Non-pigmented ciliary epithelial cell (primary cell): Measurements from ENCODE around the gene BMP8A.
"Not testable (repeated sequence)": the region's sequence is repeated elsewhere in the genome, so short reads cannot be mapped to it uniquely, and the experiment has no call there.

Source experiments
- DNase-seq: peaks from one replicate; pipeline ENCODE4 v3.0.0-alpha.2; 2010; ENCODE audit warnings: low read depth

The BMP8A gene, protein sequence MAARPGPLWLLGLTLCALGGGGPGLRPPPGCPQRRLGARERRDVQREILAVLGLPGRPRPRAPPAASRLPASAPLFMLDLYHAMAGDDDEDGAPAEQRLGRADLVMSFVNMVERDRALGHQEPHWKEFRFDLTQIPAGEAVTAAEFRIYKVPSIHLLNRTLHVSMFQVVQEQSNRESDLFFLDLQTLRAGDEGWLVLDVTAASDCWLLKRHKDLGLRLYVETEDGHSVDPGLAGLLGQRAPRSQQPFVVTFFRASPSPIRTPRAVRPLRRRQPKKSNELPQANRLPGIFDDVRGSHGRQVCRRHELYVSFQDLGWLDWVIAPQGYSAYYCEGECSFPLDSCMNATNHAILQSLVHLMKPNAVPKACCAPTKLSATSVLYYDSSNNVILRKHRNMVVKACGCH

DNA sequence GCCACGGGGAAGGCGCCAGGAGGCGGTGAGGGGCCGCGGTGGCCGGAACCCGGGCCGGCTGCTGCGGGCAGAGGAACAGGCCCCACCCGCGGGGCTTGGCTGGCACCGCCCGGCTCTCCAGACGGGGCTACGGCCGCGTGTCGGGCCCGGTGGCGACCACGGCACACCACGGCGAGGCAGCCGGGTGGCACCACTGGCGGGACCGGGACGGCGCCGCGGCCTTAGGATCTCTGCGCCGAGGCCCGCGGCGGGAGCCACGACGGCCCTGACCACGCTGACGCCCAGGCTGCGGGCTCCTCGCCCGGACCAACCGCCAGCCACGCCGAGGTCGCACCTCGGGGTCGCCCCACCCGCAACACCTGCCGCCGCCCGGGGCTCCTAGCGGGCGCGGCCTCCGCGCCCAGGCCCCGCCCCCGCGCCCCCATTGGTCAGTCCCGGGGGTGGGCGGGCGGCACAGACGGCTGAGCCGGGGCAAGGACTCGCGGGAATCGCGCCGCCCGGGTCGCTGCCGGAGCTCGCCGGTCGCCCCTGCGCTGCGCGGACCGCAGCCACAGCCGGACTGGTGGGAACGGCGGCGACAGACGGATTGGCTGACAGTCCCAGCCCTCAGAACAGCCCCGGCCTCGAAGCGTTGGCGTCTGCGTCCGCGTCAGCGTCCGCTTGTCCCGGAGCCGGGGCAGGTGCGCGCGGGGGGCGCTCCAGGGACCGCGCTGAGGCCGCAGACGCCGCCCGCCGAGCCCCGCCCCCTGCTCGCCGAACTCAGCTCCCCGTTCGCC, at the start of gene BMP8A:
BMP8A (plus strand) TSS at position 491 of the 776 bp plus-strand sequence. CDS start 356 bp downstream, outside the sequence.
- DNase-seq: no peak

DNA sequence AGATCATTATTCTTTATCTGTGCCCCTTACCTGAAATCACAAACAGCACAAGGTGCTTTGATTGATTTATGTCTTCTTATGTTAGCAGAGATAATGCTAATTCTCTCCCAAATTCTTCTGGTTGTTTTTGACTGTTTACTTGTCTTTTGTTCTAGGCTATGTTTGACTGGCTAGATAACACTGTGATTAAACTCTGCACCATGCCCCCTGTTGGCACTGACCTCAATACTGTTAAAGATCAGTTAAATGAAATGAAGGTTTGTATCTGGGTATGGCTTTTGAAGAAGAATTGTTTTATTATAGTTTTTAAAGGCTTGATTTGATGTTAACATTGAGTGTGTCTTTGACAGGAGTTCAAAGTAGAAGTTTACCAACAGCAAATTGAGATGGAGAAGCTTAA, 49.6 kb upstream of the BMP8A start:
- no peak for DNase-seq

DNA sequence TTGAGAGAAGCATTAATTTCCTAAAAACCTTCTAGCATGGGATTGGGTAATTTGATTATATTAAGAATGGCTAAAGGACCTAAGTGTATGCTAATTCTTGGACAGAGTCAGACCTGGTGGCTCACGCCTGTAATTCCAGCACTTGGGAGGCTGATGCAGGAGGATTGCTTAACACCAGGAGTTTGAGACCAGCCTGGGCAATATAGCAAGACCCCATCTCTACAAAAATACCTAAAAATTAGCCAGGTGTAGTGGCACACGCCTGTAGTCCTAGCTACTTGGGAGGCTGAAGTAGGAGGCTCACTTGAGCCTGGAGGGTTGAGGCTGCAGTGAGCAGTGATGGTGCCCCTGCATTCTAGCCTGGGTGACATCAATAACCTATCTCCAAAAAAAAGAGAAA, 45.9 kb upstream of the BMP8A start:
- DNase-seq: no peak

DNA sequence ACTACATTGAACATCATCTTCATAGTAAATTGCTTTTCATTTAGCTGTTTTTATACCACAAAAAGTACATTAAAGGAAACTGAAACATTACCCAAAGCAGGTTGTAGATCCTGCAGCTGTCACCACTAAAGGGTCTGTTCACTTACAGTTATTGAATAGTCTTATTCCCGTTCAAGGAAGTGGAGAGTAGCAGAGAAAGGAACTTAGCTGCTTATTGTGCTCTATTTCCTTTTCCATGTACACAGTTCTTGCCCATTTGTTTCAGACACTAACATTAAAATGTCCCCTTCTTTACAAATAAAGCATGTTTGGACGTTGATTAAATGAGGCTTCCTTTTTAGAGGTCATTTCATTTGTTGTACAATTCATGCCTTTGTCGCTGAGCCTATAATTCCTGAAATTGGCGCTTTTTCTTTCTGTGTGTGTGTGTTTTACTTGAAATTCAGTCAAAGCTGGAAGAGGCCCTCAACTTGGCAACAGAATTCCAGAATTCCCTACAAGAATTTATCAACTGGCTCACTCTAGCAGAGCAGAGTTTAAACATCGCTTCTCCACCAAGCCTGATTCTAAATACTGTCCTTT, 44.4 kb upstream of the BMP8A start:
- no peak for DNase-seq

DNA sequence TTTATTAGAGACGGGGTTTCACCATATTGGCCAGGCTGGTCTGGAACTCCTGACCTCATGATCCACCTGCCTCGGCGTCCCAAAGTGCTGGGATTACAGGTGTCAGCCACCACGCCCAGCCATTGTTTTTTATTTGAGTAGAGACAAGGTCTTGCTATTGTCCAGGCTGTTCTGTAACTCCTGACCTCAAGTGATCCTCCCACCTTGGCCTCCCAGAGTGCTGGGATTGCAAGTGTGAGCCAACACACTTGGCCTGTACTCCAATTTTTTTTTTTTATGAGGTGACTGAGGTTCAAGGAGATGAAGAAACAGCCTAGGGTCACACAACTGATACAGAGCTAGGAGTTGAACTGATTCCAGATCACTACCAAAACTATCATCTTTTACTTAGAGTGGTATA, 41.4 kb upstream of the BMP8A start:
- not testable (repeated sequence) for DNase-seq

DNA sequence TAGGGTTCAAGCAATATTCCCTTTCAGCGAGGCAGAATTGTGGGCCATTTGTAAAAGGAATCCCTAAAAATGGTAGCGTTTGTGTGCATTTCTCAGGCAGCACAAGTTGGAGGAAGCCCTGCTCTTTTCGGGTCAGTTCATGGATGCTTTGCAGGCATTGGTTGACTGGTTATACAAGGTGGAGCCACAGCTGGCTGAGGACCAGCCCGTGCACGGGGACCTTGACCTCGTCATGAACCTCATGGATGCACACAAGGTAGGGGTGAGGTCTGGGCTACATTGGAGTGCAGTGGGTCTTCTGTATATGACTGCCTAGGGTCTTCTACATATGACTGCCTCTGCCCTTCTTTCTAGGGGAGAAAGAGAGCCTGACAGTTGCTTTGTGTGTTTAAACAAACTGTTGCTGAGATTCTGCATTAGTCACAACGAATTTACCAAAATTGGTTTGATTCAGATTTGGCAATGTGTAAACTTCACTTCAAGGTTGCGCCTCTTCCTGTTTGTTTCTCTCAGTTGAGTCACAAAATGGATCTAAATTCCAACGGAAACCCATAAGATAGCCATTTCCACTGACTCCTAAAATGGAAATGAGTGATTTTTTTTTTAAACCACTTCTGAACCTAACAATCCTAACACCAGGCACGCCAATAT, 40.4 kb upstream of the BMP8A start:
- DNase-seq: peak; percentile 46

DNA sequence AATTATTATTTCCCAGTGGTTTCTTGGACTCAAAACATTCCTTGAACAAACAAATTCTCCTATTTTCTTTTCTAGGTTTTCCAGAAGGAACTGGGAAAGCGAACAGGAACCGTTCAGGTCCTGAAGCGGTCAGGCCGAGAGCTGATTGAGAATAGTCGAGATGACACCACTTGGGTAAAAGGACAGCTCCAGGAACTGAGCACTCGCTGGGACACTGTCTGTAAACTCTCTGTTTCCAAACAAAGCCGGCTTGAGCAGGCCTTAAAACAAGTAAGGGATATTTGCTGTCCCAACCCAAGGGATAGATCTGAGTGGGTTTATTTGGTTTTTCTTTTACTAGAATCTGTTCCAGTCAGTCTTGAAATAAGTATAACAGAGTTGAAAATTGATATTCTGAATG, 39.4 kb upstream of the BMP8A start:
- no peak for DNase-seq

DNA sequence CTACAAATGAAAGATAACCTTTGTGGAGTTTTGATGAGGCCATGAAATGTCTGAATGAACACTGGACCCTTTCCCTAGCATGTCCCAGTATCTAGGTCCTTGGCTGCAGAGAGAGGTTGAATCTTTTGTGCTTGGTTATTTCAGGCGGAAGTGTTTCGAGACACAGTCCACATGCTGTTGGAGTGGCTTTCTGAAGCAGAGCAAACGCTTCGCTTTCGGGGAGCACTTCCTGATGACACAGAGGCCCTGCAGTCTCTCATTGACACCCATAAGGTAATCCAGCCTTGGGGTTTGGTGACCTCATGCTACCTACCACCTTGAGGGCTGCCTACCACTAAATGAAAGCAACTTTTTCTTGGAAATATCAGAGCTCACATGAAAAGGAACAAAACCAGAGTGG, 38.9 kb upstream of the BMP8A start:
- DNase-seq: no peak

DNA sequence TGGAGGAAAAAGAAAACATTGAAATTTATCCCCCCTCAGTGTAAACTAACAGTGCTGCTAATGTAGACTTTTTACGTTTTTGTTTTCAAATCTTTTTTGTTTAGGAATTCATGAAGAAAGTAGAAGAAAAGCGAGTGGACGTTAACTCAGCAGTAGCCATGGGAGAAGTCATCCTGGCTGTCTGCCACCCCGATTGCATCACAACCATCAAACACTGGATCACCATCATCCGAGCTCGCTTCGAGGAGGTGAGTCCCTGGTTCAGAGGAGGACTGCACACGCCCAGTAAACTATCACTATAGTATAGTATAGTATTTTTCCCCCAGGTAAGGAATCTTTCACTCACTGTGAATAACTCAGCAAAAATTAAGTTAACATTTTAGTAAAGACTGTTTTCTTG, 37.8 kb upstream of the BMP8A start:
- DNase-seq: peak; percentile 54

DNA sequence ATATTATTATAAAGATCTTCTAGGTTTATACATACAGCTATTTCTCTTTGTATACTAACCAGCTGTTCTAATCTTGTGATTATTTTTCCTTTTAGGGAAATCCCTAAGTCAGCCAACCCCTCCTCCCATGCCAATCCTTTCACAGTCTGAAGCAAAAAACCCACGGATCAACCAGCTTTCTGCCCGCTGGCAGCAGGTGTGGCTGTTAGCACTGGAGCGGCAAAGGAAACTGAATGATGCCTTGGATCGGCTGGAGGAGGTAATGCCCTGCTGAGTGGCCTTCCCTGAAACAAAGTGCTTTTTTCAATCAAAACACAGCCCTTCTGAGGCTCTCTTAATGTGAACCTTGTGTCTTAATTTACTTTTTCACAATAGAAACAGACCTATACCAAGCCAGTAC, 32.4 kb upstream of the BMP8A start:
- DNase-seq: no peak

DNA sequence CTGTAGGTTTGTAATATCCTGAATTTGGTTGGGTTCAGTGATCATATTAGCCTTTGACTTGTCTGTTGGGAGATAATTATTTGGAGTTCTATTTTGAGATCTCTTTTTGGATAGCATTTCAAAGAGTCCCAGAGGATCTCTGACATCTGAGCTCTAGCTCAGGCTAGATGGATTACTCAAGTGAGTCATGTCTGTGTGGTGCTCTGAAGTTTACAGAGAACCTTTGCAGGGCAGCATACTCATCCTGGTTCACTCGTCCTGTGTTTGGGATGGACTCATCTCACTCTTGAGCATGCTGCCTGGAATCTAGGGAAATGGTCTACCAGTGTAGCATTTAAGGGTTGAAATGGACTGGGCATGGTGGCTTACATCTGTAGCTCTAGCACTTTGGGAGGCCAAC, 29.4 kb upstream of the BMP8A start:
- DNase-seq: peak; percentile 13

DNA sequence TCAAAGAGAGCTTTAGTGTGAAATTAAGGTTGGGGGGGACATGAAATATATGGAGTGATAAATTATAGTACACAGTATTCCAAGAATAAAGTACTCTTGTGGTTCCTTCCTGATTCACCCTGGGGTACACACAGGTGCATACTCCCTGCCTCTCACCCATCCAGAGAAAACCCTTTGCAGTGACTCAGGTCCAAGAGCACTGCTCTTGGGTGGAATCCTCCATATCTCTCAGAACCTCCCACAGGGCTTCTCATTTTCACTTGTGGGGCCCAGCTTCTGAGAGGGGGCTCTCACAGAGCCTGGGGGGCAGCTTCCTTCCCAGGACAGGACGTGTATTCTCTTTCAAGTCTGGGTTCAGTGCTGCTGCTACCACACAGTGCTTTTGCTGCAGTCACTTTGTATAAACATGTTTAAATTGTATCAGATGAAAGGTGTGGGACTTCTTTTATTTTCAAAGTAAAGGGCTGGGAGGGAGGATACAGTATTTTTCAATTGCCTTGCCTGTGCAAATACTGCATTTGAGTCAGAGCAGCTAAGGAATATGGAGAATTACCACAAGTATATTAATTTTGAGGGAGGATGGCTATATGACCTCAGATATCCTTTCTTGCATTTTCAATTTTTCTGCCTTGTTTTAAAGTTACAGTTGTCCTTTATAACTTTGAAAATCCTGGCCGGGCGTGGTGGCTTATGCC, 24.9 kb upstream of the BMP8A start:
- DNase-seq: no peak

DNA sequence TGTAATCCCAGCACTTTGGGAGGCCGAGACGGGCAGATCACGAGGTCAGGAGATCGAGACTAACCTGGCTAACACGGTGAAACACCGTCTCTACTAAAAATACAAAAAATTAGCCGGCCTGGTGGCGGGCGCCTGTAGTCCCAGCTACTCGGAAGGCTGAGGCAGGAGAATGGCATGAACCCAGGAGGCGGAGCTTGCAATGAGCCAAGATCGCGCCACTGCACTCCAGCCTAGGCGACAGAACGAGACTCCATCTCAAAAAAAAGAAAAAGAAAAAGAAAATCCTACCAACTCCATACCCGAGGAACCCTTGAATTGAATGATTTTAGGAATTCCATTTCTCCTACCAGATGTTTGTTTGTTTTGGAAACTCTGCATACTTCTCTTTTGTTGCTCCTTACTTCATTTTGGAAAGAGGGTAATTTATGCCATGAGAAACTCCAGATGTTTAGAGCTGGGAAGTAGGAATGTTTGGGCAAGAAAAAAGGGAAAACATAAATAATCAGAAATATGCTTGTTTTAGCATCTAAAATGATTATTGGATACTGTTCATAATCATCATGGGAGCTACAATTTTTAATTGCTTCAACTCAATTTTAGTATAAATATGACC, 24.2 kb upstream of the BMP8A start:
- not testable (repeated sequence) for DNase-seq

DNA sequence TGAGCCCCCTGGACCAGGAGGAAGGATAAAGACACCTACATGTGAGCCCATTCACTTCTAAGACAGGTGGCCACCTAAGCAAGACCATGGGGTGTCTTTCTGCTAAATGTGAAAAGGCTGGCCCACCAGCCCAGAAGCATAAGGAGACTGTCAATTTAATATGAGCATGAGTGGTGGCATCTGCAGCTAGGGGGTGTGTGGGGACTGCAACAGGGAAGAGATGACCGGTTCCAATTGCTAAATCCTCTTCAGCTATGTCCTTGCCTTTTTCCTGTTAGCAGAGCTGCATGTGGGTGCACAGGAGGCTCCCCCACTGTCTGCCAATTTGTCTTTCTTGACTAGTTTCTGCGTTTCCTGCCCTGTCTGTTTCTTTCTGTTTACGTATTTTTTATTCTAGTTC, 22.3 kb upstream of the BMP8A start:
- DNase-seq: no peak

DNA sequence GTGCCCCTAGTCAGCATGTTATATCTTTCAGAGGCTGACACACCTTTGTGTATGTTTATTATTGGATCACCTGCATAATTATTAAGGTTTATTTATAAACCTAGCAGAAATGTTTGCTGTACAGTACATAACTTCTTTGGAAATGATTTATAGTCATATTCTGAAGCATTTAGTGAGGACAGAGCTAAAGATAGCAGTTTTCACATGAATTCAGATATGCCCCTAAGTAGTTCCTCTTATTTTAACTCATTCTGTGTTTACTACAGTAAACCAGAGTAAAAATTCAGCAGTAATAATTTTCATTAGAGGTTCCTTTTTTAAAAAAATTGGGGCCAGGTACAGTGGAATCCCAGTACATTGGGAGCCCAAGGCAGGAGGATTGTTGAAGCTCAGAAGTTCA, 21.4 kb upstream of the BMP8A start:
- no peak for DNase-seq

DNA sequence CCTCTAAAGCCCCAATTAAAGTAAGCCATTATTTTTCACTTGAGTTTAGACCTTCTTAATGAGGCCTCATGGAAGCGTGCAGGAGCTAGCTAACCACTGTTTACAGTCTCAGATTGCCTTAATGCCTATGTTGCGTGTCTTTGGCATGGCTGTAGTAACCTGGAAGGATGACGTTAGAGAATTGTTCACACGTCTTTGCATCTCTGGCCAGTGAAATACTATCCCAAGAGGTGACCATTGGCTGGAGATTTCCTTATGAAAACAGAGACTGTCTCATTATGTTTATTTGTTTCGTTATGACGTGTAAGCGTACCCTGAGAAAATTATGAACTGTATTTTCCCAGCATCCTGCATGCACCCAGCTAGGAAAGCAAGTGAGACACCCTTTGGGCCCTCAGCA, 18.6 kb upstream of the BMP8A start:
- DNase-seq: no peak

DNA sequence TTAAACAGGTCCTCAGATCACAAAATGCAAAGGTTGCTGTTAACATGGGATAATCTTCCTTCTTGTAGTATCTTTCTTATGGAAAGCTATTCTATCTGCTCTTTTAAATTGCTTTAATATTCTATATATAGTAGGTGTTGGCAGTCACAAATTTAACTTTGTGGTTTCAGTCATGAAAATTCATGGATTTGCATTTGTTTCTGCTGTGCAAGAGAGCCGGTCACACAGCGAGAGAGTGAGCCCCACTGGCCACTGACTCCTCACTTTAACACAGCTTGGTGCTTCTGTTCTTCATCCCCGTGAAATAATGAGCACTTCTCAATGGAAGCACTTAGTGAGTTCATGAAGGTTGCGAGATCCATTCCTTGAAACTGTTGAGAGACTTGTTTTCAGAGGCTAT, 18.1 kb upstream of the BMP8A start:
- no peak for DNase-seq

DNA sequence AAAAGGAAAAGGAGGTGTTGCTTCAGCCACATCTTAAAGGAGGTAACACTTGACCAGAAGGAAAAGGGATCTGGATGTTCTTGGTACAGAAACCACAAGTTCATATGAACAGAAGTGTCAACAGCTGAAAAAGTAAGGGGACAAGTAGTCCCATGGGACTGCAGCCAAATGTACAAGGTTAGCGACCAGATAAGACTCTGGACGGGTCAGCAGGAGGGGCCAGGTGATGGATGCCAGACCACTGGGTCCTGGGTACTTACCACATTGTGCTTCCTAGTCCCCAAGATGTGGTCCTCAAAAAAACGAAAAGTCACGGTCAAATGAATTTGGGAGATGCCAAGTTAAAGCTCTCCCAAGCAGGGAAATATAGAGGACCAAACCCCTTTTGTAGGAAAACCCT, 16.6 kb upstream of the BMP8A start:
- DNase-seq: no peak

DNA sequence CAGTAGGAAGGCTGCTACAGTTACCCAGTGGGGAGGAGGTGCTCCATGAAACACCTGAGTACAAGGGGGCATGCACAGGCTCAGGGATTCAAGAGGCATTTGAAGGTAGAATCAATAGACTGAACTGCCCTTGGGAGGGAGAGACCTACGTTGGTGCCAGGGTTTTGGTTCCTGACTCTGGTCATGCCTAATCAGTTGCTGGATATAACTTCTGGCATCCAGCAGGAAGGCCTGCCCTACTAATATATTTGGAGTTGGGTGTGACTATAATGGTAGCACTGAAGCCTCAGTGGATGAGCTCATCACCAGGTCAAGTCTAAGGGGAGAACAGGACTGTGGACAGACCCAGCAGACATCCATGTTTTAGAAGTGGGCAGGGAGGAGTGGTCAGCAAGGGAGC, 15.9 kb upstream of the BMP8A start:
- not testable (repeated sequence) for DNase-seq

DNA sequence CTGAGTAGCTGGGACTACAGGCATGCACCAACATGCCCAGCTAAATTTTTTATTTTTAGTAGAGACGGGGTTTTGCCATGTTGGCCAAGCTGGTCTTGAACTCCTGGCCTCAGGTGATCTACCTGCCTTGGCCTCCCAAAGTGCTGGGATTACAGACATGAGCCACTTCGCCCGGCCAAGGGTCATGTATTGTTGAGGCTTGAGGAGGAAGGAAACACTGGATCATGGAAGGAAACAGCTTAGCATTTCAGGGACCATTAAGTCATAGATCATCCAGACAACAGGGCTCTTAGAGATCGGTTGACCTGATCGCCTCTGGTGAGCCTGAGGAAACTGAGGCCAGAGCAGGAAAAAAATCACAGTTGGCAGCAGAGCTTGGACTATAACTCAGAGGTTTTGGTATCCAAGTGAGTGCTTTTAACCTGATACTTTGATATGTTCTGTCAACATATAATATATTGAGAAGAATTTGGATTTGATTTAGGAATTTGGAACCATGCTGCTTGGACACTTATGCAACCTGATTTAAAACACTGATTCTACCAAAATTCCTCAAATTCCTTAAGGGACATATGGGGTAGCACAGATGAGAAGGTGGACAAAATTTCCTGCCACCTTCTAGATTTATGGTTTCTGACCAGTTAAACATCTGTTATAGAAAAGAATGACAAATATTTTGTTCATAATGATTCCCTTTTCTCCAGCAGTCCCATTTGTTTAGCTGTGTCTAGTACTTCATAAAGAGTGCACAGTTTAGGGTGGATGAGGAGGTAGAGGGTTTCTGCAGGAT, 13.1 kb upstream of the BMP8A start:
- no peak for DNase-seq

DNA sequence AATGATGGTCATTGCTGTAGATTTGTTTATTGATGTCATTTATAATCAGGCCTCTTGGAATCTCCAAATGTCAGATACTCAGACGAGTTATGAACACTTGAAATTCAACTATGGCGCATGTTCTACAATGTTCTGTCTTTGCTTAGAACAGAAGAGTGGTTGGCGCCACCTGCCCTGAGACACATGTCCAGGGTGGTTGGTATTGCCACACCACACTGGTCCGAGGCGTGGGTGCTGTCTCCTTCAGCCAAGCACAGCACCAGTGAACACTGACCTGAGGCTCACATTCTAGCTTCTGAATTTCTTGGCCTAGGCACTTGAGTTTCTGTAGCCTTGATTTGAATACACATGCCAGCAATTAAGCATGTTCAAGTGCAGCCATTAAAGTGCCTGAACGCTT, 10.1 kb upstream of the BMP8A start:
- no peak for DNase-seq
